Stomach (tissue), 4 donors: Measurements from ENCODE around the gene OLFML2A.

ENCODE experiments used
- CTCF ChIP-seq, 7 experiments: fragments of 450-650 bp in 4 of 7; fragments of 200-600 bp in 3 of 7; sonication (generic) in 3 of 7; IDR thresholded peaks; one replicate each; pipeline ENCODE4 v1.5.1; 2016 to 2019; ENCODE audit warnings: antibody characterized with exemption in 7 of 7, control low read depth in 2 of 7, mild to moderate bottlenecking in 1 of 7
- EP300 ChIP-seq: sonication (generic); formaldehyde crosslinking; IDR thresholded peaks from one replicate; pipeline ENCODE4 v1.6.1; 2017; ENCODE audit warnings: antibody characterized with exemption

- TF ChIP-seq CTCF (IDR thresholded peaks at IDR 0.05) (no peak), EP300 (no peak)
These were observed 2.6 kb downstream of the OLFML2A start for GRCh38 chr9:124779368-124780059.
